ENCODE measurements around the gene NEUROD2. TPM values are rescaled to one million over a fixed set of nuclear protein-coding genes. Genes with fewer than 3 reads are reported as not detected.

NEUROD2 gene
- total and polyA plus RNA-seq, 10 of the 15 experiments (the other 5 are each of a cell fraction or from before 2014, with no cell fraction given) = not detected

DNA sequence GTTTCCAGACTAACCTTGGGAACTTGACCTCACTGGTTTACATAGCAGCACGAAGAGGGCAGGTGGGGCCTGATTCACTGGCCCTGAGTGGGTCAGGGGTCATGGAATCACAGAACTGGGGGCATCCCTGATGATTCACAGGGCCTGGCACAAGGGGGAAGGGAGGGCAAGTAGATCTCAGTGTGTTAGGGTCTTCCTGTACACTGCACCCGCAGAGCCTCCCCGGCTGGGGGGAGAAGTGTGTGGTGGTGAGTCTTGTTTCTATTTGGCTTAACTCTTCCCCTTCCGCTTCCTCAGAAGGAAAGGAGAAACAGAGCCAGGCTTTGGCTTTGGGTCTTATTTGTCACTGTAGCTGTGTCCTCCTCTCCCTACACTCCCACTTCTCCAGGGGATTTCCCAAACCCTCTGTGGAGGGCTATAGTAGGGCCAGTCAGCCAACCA, 32.9 kb upstream of the NEUROD2 start (continued):
- no peak for TF ChIP-seq MEF2A (IDR thresholded peaks at IDR 0.05; ENCODE audit: insufficient read depth, low read depth, low read length)
- no peak for TF ChIP-seq MXI1 (IDR thresholded peaks at IDR 0.05; ENCODE audit: low read depth, low read length)
- TF ChIP-seq HCFC1 (IDR thresholded peaks at IDR 0.05; ENCODE audit: low read length) = no peak
- no peak for TF ChIP-seq BCL11A (IDR thresholded peaks at IDR 0.05; ENCODE audit: low read depth, low read length)
- no peak for TF ChIP-seq JUND (IDR thresholded peaks at IDR 0.05; ENCODE audit: low read depth, low read length)
- no peak for TF ChIP-seq CREM (IDR thresholded peaks at IDR 0.05; ENCODE audit: low read depth)
- no peak for TF ChIP-seq SREBF2 (IDR thresholded peaks at IDR 0.05; ENCODE audit: low read length)
- no peak for TF ChIP-seq KAT2A (conservative IDR thresholded peaks at IDR 0.05; ENCODE audit: control insufficient read depth, low read depth, low read length)
- TF ChIP-seq POLR2AphosphoS5 (IDR thresholded peaks at IDR 0.05; ENCODE audit: low read length) = no peak
- TF ChIP-seq CBFB (IDR thresholded peaks at IDR 0.05; ENCODE audit: low read depth) = no peak
- TF ChIP-seq CHD4 (IDR thresholded peaks at IDR 0.05) = no peak

DNA sequence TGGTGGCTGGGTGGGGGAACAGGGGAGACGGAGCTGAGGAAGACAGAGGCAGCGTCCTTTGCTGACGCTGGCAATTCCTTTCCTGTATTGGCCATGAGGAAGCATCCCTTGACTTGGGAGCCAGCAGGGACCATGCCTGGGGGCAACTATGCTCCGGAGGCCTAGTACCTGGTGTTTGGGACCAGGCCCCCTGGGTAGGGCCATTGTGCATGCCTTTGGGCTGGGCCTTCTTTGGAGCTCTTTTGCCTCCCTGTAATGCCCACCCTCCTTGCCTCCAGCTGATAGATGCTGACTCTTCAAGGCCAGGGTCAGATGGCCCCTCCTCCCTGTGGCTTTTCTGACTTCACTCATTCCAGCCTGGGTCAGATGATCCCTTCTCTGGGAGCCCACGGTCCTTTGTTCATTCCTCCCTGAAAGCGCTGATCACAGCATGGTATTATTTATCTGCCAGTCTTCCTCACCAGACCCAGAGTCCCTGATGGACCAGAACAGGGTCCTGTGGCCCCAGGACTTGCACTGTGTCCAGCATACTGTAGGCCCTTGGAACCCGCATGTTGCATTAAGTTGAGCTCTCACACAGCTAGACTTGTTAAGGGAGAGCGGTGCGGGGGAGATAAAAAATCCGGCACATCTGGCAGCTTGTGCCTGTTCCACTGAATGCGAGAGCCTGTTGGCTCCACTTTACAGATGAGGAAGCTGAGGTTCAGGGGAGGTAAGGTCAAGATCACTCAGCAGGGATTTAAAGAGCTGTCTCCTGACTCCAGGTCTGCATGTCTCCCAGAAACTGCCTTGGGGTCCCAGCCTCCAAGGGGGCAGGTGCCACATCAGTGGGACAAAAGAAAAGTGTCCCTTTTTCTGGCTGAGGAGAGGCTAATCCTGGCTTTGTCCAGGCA, 32.1 kb upstream of the NEUROD2 start:
- DNase-seq (ENCODE audit: low read depth, low spot score) (no peak), ATAC-seq (no peak), FAIRE-seq (no peak)
- H4K20me1 ChIP-seq (ENCODE audit: control insufficient read depth, insufficient read depth) = peaks cover 3% of the 10 kb centered on the region; the same call in 1 of the 2 replicates
- ChIA-PET CTCF (interaction anchor here (0.7 to 15.5 kb wide), 5 partner anchors 9 to 387 kb away, joined by 3 to 225 read pairs (median 3); no protein-coding TSS in a partner anchor), POLR2A (interaction anchor here (0.5 kb wide), 1 partner anchor 136 kb away, joined by 5 read pairs; no protein-coding TSS in a partner anchor), RAD21 (ENCODE audit: unreplicated experiment) (interaction anchor here (0.6 kb wide), 1 partner anchor 440 kb away, joined by 4 read pairs; the partner anchor contains the start of gene RPL19), SMC1A (ENCODE audit: uncharacterized antibody, unreplicated experiment) (interaction anchor here (0.6 to 1.0 kb wide), 2 partner anchors 31 to 223 kb away, joined by 3 read pairs; no protein-coding TSS in a partner anchor)
- no peak overlapping the region for H3K9ac ChIP-seq (ENCODE audit: control insufficient read depth, insufficient read depth, low read length)
- H3K27me3 ChIP-seq (replicated peaks in 1 of 2; ENCODE audit: control insufficient read depth in 2 of 2, insufficient read depth in 2 of 2, low read length in 1 of 2) = no peaks in the 10 kb centered on the region
- intact Hi-C loops (cut with micrococcal nuclease; ENCODE audit: unreplicated experiment) (loop anchor here (5.0 kb wide), 1 partner anchor 112 kb away; no protein-coding TSS in a partner anchor), in situ Hi-C loops (cut with MboI) (no loop called here)
- WGBS (ENCODE audit: insufficient coverage, insufficient replicate concordance, low lambda C conversion rate, missing lambda C conversion rate) = 96% methylated on average over 11 of the region's 11 CpGs
- no peak overlapping the region for H2AFZ ChIP-seq (ENCODE audit: control insufficient read depth, low read depth, low read length)
- no peaks in the 10 kb centered on the region; a peak in 1 of 4 replicates for H3K36me3 ChIP-seq (ENCODE audit: control insufficient read depth in 2 of 2, insufficient read depth in 2 of 2, low read length in 1 of 2)
- H3K4me3 ChIP-seq = no peak overlapping the region
- H3K4me1 ChIP-seq (ENCODE audit: control insufficient read depth, insufficient read depth, low read length) = peaks cover 20% of the 10 kb centered on the region
- no peaks in the 10 kb centered on the region for H3K9me3 ChIP-seq (replicated peaks; ENCODE audit: control insufficient read depth, insufficient read depth, low read length)
- peak overlapping the region; percentile 7; the same call in 1 of the 2 replicates for H3K4me2 ChIP-seq (ENCODE audit: control insufficient read depth, insufficient read depth)
- no peak overlapping the region for H3K27ac ChIP-seq (ENCODE audit: control insufficient read depth, insufficient read depth)
- BruUV-seq (replicated peaks) = no TSS peak
- peaks cover 39% of the 10 kb centered on the region for H3K79me2 ChIP-seq (ENCODE audit: control insufficient read depth, insufficient read depth, low read length)
- TF ChIP-seq NFYB (IDR thresholded peaks at IDR 0.05; ENCODE audit: insufficient read depth, low read depth, low read length) (no peak), GATAD2B (conservative IDR thresholded peaks at IDR 0.05; ENCODE audit: low read depth) (no peak), HDGF (IDR thresholded peaks at IDR 0.05) (no peak), ZSCAN29 (IDR thresholded peaks at IDR 0.05) (no peak)
- TF ChIP-seq, protein P1, sequence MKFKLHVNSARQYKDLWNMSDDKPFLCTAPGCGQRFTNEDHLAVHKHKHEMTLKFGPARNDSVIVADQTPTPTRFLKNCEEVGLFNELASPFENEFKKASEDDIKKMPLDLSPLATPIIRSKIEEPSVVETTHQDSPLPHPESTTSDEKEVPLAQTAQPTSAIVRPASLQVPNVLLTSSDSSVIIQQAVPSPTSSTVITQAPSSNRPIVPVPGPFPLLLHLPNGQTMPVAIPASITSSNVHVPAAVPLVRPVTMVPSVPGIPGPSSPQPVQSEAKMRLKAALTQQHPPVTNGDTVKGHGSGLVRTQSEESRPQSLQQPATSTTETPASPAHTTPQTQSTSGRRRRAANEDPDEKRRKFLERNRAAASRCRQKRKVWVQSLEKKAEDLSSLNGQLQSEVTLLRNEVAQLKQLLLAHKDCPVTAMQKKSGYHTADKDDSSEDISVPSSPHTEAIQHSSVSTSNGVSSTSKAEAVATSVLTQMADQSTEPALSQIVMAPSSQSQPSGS (IDR thresholded peaks at IDR 0.05; ENCODE audit: low read length) = no peak
- TF ChIP-seq, protein P2, sequence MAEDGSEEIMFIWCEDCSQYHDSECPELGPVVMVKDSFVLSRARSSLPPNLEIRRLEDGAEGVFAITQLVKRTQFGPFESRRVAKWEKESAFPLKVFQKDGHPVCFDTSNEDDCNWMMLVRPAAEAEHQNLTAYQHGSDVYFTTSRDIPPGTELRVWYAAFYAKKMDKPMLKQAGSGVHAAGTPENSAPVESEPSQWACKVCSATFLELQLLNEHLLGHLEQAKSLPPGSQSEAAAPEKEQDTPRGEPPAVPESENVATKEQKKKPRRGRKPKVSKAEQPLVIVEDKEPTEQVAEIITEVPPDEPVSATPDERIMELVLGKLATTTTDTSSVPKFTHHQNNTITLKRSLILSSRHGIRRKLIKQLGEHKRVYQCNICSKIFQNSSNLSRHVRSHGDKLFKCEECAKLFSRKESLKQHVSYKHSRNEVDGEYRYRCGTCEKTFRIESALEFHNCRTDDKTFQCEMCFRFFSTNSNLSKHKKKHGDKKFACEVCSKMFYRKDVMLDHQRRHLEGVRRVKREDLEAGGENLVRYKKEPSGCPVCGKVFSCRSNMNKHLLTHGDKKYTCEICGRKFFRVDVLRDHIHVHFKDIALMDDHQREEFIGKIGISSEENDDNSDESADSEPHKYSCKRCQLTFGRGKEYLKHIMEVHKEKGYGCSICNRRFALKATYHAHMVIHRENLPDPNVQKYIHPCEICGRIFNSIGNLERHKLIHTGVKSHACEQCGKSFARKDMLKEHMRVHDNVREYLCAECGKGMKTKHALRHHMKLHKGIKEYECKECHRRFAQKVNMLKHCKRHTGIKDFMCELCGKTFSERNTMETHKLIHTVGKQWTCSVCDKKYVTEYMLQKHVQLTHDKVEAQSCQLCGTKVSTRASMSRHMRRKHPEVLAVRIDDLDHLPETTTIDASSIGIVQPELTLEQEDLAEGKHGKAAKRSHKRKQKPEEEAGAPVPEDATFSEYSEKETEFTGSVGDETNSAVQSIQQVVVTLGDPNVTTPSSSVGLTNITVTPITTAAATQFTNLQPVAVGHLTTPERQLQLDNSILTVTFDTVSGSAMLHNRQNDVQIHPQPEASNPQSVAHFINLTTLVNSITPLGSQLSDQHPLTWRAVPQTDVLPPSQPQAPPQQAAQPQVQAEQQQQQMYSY (CRISPR knock-in tag; IDR thresholded peaks at IDR 0.05) = no peak

Measured in GM12878 (cell line).